COR-L47 (cell line): ENCODE data around the gene GAGE2A.
"Not testable (repeated sequence)": the region's sequence is repeated elsewhere in the genome, so short reads cannot be mapped to it uniquely, and the experiment has no call there.

Experiments
- DNase-seq: peaks from one replicate; lab custom pipeline; 2025; lab: John Stamatoyannopoulos, UW

GAGE2A gene

GRCh38 chrX:49589196-49589595 is at the start of gene GAGE2A:
TSS of gene GAGE2A (plus strand) at chrX:49589496. CDS start at chrX:49590651, 1,155 bp downstream.
- DNase-seq, result not testable (repeated sequence)

- DNase-seq, result not testable (repeated sequence)
Measured at GRCh38 chrX:49541433-49541832, 47.9 kb upstream of the GAGE2A start, which contains the start of gene GAGE12D. TSS of gene GAGE12D (plus strand) at chrX:49541733. CDS start at chrX:49542888, 1,155 bp downstream.

- DNase-seq, result not testable (repeated sequence)
Measured at GRCh38 chrX:49550989-49551388, 38.3 kb upstream of the GAGE2A start, which contains the start of gene GAGE12E. TSS of gene GAGE12E (plus strand) at chrX:49551289. CDS start at chrX:49552444, 1,155 bp downstream.

GRCh38 chrX:49560542-49560941 is 28.8 kb upstream of the GAGE2A start, which contains the start of gene GAGE12F:
TSS of gene GAGE12F (plus strand) at chrX:49560842. CDS start at chrX:49561997, 1,155 bp downstream.
- not testable (repeated sequence) for DNase-seq

- not testable (repeated sequence) for DNase-seq
Measured at GRCh38 chrX:49568728-49569127, 20.6 kb upstream of the GAGE2A start.

- DNase-seq, result not testable (repeated sequence)
Measured at GRCh38 chrX:49569152-49569551, 20.1 kb upstream of the GAGE2A start.

- DNase-seq, result not testable (repeated sequence)
Measured at GRCh38 chrX:49570100-49570499, 19.2 kb upstream of the GAGE2A start, which contains the start of gene GAGE12G. TSS of gene GAGE12G (plus strand) at chrX:49570400. CDS start at chrX:49571555, 1,155 bp downstream.

GRCh38 chrX:49579649-49580048 is 9.6 kb upstream of the GAGE2A start, which contains the start of gene GAGE12H:
TSS of gene GAGE12H (plus strand) at chrX:49579949. CDS start at chrX:49581104, 1,155 bp downstream.
- not testable (repeated sequence) for DNase-seq

- not testable (repeated sequence) for DNase-seq
Measured at GRCh38 chrX:49589769-49590478, 628 bp downstream of the GAGE2A start.

GRCh38 chrX:49590488-49590887 is 1.2 kb downstream of the GAGE2A start:
- not testable (repeated sequence) for DNase-seq

GRCh38 chrX:49598720-49599119 is 9.4 kb downstream of the GAGE2A start, which contains the start of gene GAGE1:
TSS of gene GAGE1 (plus strand) at chrX:49599020. CDS start at chrX:49600175, 1,155 bp downstream.
- DNase-seq, result not testable (repeated sequence)

- no peak for DNase-seq
Measured at GRCh38 chrX:49610718-49611310, 21.5 kb downstream of the GAGE2A start.

- no peak for DNase-seq
Measured at GRCh38 chrX:49618574-49618973, 29.3 kb downstream of the GAGE2A start.

- no peak for DNase-seq
Measured at GRCh38 chrX:49627086-49627777, 37.9 kb downstream of the GAGE2A start.

- no peak for DNase-seq
Measured at GRCh38 chrX:49644991-49645637, 55.8 kb downstream of the GAGE2A start.
